Activated CD4-positive, CD25-positive, alpha-beta regulatory T cell treated with anti-CD3 and anti-CD28 coated beads, Interleukin-2, amount 50 U/mL, for 24 hours (primary cell): Measurements from ENCODE around the gene STRIP1.

ENCODE experiments used
- ATAC-seq, 2 donors: fragments of 150-1000 bp; cut with Tn5 transposase; one replicate each; pipeline ENCODE4 v1.10.0; 2021; ENCODE audit warnings: mild to moderate bottlenecking in 1 of 2, moderate library complexity in 1 of 2

The STRIP1 gene

DNA sequence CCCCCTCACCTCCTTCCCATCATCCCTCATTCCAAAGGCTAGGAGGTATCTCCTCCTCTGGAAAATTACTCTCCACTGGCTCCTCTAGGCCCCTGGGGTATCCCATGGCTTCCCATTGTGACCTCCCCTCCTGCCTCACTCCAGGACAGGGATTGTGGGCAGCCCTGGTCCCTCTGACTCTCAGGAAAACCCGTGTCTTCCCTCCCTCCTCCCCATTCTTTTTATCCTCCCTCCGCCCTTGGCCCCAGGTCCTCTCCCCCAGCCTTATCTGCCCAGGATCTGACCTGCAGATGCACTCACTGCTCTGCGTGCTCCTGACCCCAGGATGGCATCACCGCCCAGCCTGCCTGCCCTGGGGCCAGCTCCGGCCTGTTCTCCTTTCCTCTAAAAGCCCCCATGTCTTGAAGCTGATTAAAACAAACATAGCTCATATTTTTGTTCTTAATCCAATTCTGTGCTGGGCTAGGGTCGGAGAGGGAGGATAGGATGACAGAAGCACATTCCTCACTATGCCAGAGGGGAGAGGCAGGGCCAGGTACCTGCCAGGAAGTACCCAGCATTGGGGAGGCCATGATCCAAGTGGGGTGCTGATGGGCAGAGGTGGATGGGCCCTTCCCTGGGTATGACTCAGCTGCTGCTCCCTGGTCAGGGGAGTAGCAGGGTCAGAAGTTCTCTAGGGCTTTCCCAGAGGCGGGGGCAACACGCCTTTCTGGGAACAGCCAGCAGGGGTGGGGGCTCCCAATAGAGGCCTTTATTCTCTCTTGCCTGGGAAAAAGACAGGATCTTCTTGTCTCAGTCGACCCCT lies 64.0 kb downstream of the STRIP1 start:
- no peak for ATAC-seq

DNA sequence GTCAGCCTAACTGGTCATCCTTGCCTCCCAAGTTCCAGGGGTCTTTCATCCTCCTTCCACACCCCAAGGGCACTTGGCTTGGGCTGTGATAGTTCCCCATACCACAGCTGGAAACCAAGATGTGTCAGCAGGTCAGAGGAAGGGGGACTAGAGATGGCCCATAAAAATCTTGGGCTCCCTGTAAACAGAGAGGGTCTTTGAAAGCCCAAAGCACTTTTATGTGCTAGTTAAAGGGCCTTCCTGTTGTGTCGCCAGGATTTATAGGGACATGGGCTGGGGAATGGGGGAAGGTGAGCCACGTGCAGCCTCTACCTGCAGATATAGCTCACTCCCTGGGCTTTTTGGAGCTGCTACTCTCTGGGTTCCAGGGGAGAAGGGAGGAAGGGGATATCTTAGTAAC lies 65.9 kb downstream of the STRIP1 start:
- ATAC-seq: no peak

DNA sequence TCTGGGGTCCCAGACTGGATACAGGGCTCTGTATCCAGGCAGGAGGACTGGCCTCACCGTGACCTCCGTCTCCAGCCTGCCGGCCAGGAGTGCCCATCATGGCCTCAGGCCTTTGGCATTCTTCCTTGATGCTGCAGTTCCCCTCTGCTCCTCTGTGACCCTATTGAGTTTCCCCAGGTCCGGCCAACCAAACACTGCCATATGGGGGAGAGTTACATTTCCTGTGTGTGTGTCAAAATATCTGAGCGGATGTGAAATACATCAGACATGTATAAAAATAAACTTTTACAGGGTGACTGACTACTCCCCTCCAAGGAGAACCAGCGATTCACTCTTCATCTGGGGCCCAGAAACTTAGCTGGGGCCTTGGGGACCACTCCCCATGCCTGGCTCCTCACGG lies 67.7 kb downstream of the STRIP1 start:
- ATAC-seq: no peak
